T-cell (primary cell): Measurements from ENCODE around the gene ACP4. TPM values are rescaled to one million over a fixed set of nuclear protein-coding genes. Genes with fewer than 3 reads are reported as not detected.
A peak's percentile ranks its signal among the peaks of the same experiment; 100 is the strongest.
"Not testable (repeated sequence)": the region's sequence is repeated elsewhere in the genome, so short reads cannot be mapped to it uniquely, and the experiment has no call there.

ENCODE experiments used
- ATAC-seq, 4 experiments: fragments of 200-7000 bp in 3 of 4; fragments of 150-1000 bp in 1 of 4; cut with Tn5 transposase; replicated peaks in 1 of 4; 1 replicate in 3 of 4; 2 replicates in 1 of 4; pipeline ENCODE4 v1.10.0; 2021; ENCODE audit warnings: moderate library complexity in 3 of 4, mild to moderate bottlenecking in 2 of 4, moderate number of reproducible peaks in 1 of 4
- CTCF ChIA-PET, 2 donors: fragments of 300-600 bp; sonication (Branson Sonifier 250); formaldehyde crosslinking; loops; one replicate each; lab custom pipeline; 2022; ENCODE audit warnings: antibody characterized with exemption in 2 of 2; lab: Charles Lee
- POLR2A ChIA-PET, 2 donors: fragments of 300-600 bp; sonication (Branson Sonifier 250); formaldehyde crosslinking; loops; one replicate each; lab custom pipeline; 2022; ENCODE audit warnings: antibody characterized with exemption in 2 of 2; lab: Charles Lee
- DNase-seq, 35 experiments: peaks; one replicate each; pipeline versions ENCODE4 v3.0.0 to v3.0.0-alpha.2; 2013 to 2023
- H3K27ac ChIP-seq: one replicate; pipeline ENCODE4 v1.5.1; 2013; ENCODE audit warnings: low read length
- H3K27me3 ChIP-seq, 2 experiments: replicated peaks in 1 of 2; 1 replicate in 1 of 2; 2 replicates in 1 of 2; pipeline versions ENCODE4 v1.6.1 to v1.7.0; 2013; ENCODE audit warnings: low read length in 1 of 2, mixed read lengths in 1 of 2; ENCODE audit not compliant: control insufficient read depth in 2 of 2, insufficient read depth in 2 of 2; ENCODE audit errors: extremely low read depth in 1 of 2
- H3K36me3 ChIP-seq, 2 donors: 1 replicate in 1 of 2; 2 replicates in 1 of 2; pipeline versions ENCODE4 v1.6.1 to v1.7.0; 2013; ENCODE audit warnings: low read length in 1 of 2; ENCODE audit not compliant: control insufficient read depth in 2 of 2, insufficient read depth in 1 of 2; ENCODE audit errors: extremely low read depth in 1 of 2
- H3K4me1 ChIP-seq, 2 experiments: 1 replicate in 1 of 2; 2 replicates in 1 of 2; pipeline versions ENCODE4 v1.6.1 to v1.7.0; 2013; ENCODE audit warnings: low read length in 2 of 2, mixed read lengths in 1 of 2; ENCODE audit not compliant: insufficient read depth in 2 of 2, control insufficient read depth in 1 of 2; ENCODE audit errors: extremely low read depth in 1 of 2
- H3K4me3 ChIP-seq, 2 donors: 1 replicate in 1 of 2; 2 replicates in 1 of 2; pipeline versions ENCODE4 v1.5.1 to v1.7.0; 2013; ENCODE audit warnings: mild to moderate bottlenecking in 2 of 2, low read length in 1 of 2, moderate library complexity in 1 of 2; ENCODE audit not compliant: control insufficient read depth in 1 of 2; ENCODE audit errors: extremely low read depth in 1 of 2
- H3K9me3 ChIP-seq: 2 replicates; pipeline ENCODE4 v1.7.0; 2013
- H3K27ac Mint-ChIP-seq, 2 donors: one replicate each; pipeline ENCODE4 v1.8.0; 2020 to 2021; ENCODE audit warnings: mild to moderate bottlenecking in 2 of 2, mixed read lengths in 2 of 2
- H3K27me3 Mint-ChIP-seq, 2 donors: one replicate each; pipeline ENCODE4 v1.8.0; 2021 to 2022; ENCODE audit warnings: mixed read lengths in 2 of 2
- H3K36me3 Mint-ChIP-seq: one replicate; pipeline ENCODE4 v1.8.0; 2021; ENCODE audit warnings: mixed read lengths
- H3K4me1 Mint-ChIP-seq, 3 donors: one replicate each; pipeline ENCODE4 v1.8.0; 2020 to 2022; ENCODE audit warnings: mixed read lengths in 3 of 3, mild to moderate bottlenecking in 1 of 3
- H3K4me3 Mint-ChIP-seq, 3 donors: one replicate each; pipeline ENCODE4 v1.8.0; 2020 to 2022; ENCODE audit warnings: mild to moderate bottlenecking in 3 of 3, mixed read lengths in 3 of 3, moderate library complexity in 3 of 3
- H3K9me3 Mint-ChIP-seq, 3 donors: one replicate each; pipeline ENCODE4 v1.8.0; 2020 to 2022; ENCODE audit warnings: mixed read lengths in 3 of 3
- WGBS: methylation state at CpG from one replicate; pipeline ENCODE4 v1.1.5; 2013; ENCODE audit warnings: missing lambda C conversion rate; ENCODE audit not compliant: insufficient coverage; 5-methylcytosine and 5-hydroxymethylcytosine counted together
- total RNA-seq, 35 experiments: library from RNA in 6 of 35; stranded (reverse) in 6 of 35; fragments of 120-200 nt in 1 of 35; gene quantifications; one replicate each; pipeline versions ENCODE4 v1.2.1 to v1.2.4 and lab custom pipeline; 2013 to 2026

Gene ACP4
- total RNA-seq, 5 donors from 2014 or later (not counting 1 experiment from before 2014, with no cell fraction given) = not detected

- Histone ChIP-seq H3K4me3 (no peak overlapping the region), H3K9me3 (no peaks in the 10 kb centered on the region), H3K27ac (no peak overlapping the region), H3K4me1 (no peaks in the 10 kb centered on the region), H3K27me3 (peaks cover 0 to 47% of the 10 kb centered on the region in 2 experiments), H3K36me3 (no peaks in the 10 kb centered on the region)
- Mint-ChIP-seq H3K4me1 (peaks cover 0 to 2% (median 2%) of the 10 kb centered on the region in 3 donors), H3K36me3 (no peaks in the 10 kb centered on the region), H3K27ac (no peak overlapping the region), H3K9me3 (no peaks in the 10 kb centered on the region), H3K27me3 (peaks cover 39% of the 10 kb centered on the region in 2 donors), H3K4me3 (no peak overlapping the region)
- no CpG with 5 or more reads among the region's 2 CpGs for WGBS
- DNase-seq = peak in 1 of 35 experiments; percentile 33
- ChIA-PET CTCF (no interaction called here), POLR2A (no interaction called here)
- ATAC-seq = no peak
These were observed 17.7 kb upstream of the ACP4 start for GRCh38 chr19:50772476-50772875.

GRCh38 chr19:50772912-50773311, 17.3 kb upstream of the ACP4 start:
- H3K27ac Mint-ChIP-seq, H3K4me3 ChIP-seq, ATAC-seq, H3K4me1 ChIP-seq, H3K4me3 Mint-ChIP-seq, H3K4me1 Mint-ChIP-seq, POLR2A ChIA-PET, DNase-seq, CTCF ChIA-PET, H3K36me3 ChIP-seq, H3K9me3 ChIP-seq, H3K9me3 Mint-ChIP-seq, H3K36me3 Mint-ChIP-seq, H3K27ac ChIP-seq: not testable (repeated sequence)
- WGBS = 90% methylated on average over 2 of the region's 3 CpGs
- H3K27me3 ChIP-seq = peaks cover 0 to 50% of the 10 kb centered on the region in 2 experiments
- H3K27me3 Mint-ChIP-seq = peaks cover 43% of the 10 kb centered on the region in 2 donors

GRCh38 chr19:50773454-50773853, 16.8 kb upstream of the ACP4 start:
- H3K27ac ChIP-seq, POLR2A ChIA-PET, ATAC-seq, H3K27ac Mint-ChIP-seq, DNase-seq, H3K36me3 Mint-ChIP-seq, H3K4me3 ChIP-seq, H3K4me3 Mint-ChIP-seq, CTCF ChIA-PET, H3K9me3 ChIP-seq, H3K9me3 Mint-ChIP-seq, H3K36me3 ChIP-seq, H3K4me1 ChIP-seq: not testable (repeated sequence)
- Mint-ChIP-seq H3K27me3 (peaks cover 44 to 48% of the 10 kb centered on the region in 2 donors), H3K4me1 (peaks cover 3 to 11% (median 6%) of the 10 kb centered on the region in 3 donors)
- peaks cover 0 to 56% of the 10 kb centered on the region in 2 experiments for H3K27me3 ChIP-seq
- WGBS = 70% methylated on average over 3 of the region's 7 CpGs

- no peaks in the 10 kb centered on the region for H3K36me3 ChIP-seq
- H3K27ac ChIP-seq = no peak overlapping the region
- no peak overlapping the region for H3K4me3 ChIP-seq
- DNase-seq = no peak
- H3K27me3 Mint-ChIP-seq = peaks cover 65 to 66% of the 10 kb centered on the region in 2 donors
- no peaks in the 10 kb centered on the region for H3K36me3 Mint-ChIP-seq
- no peak overlapping the region for H3K4me3 Mint-ChIP-seq
- CTCF ChIA-PET = no interaction called here
- no peaks in the 10 kb centered on the region for H3K9me3 ChIP-seq
- no peaks in the 10 kb centered on the region for H3K9me3 Mint-ChIP-seq
- no peak for ATAC-seq
- peaks cover 4 to 60% of the 10 kb centered on the region in 2 experiments for H3K27me3 ChIP-seq
- peaks cover 3 to 17% (median 6%) of the 10 kb centered on the region in 3 donors for H3K4me1 Mint-ChIP-seq
- H3K27ac Mint-ChIP-seq = no peak overlapping the region
- WGBS = 78% methylated on average over 5 of the region's 5 CpGs
- H3K4me1 ChIP-seq = peaks cover 0 to 7% of the 10 kb centered on the region in 2 experiments
- POLR2A ChIA-PET = no interaction called here
These were observed 14.1 kb upstream of the ACP4 start for GRCh38 chr19:50776131-50776530.

GRCh38 chr19:50777261-50777660, 13.0 kb upstream of the ACP4 start:
- Histone ChIP-seq H3K27me3 (peaks cover 4 to 69% of the 10 kb centered on the region in 2 experiments), H3K9me3 (no peaks in the 10 kb centered on the region), H3K4me1 (peaks cover 0 to 7% of the 10 kb centered on the region in 2 experiments), H3K36me3 (no peaks in the 10 kb centered on the region), H3K27ac (no peak overlapping the region), H3K4me3 (no peak overlapping the region)
- ChIA-PET CTCF (interaction anchor here in 1 of 2 donors (0.5 to 0.8 kb wide), 2 partner anchors 112 to 407 kb away, joined by 3 to 4 read pairs; no protein-coding TSS in a partner anchor), POLR2A (no interaction called here)
- no peak for ATAC-seq
- H3K27ac Mint-ChIP-seq = no peak overlapping the region
- H3K27me3 Mint-ChIP-seq = peaks cover 65 to 71% of the 10 kb centered on the region in 2 donors
- peaks cover 3 to 17% (median 6%) of the 10 kb centered on the region in 3 donors for H3K4me1 Mint-ChIP-seq
- no peaks in the 10 kb centered on the region for H3K9me3 Mint-ChIP-seq
- H3K36me3 Mint-ChIP-seq = no peaks in the 10 kb centered on the region
- H3K4me3 Mint-ChIP-seq = no peak overlapping the region
- no CpG with 5 or more reads among the region's 4 CpGs for WGBS
- no peak for DNase-seq

- POLR2A ChIA-PET = no interaction called here
These were observed 12.3 kb upstream of the ACP4 start for GRCh38 chr19:50777830-50778303.

More at GRCh38 chr19:50777830-50778303, 12.3 kb upstream of the ACP4 start:
- WGBS = 3% methylated on average over 25 of the region's 30 CpGs
- Histone ChIP-seq H3K4me1 (peaks cover 0 to 7% of the 10 kb centered on the region in 2 experiments), H3K4me3 (no peak overlapping the region), H3K27ac (no peak overlapping the region), H3K9me3 (no peaks in the 10 kb centered on the region), H3K27me3 (peaks cover 4 to 74% of the 10 kb centered on the region in 2 experiments), H3K36me3 (no peaks in the 10 kb centered on the region)
- ATAC-seq (no peak), DNase-seq (no peak)
- no peaks in the 10 kb centered on the region for H3K9me3 Mint-ChIP-seq
- no peak overlapping the region for H3K4me3 Mint-ChIP-seq
- no peak overlapping the region for H3K27ac Mint-ChIP-seq
- CTCF ChIA-PET = interaction anchor here in 1 of 2 donors (0.5 kb wide), 1 partner anchor 118 kb away, joined by 3 read pairs; no protein-coding TSS in a partner anchor
- H3K36me3 Mint-ChIP-seq = no peaks in the 10 kb centered on the region
- peaks cover 6 to 17% (median 6%) of the 10 kb centered on the region in 3 donors for H3K4me1 Mint-ChIP-seq
- peaks cover 70 to 74% of the 10 kb centered on the region in 2 donors for H3K27me3 Mint-ChIP-seq
